Fibroblast of villous mesenchyme (primary cell): ENCODE results near the gene LILRA1. TPM values are rescaled to one million over a fixed set of nuclear protein-coding genes. Genes with fewer than 3 reads are reported as not detected.
"Not testable (repeated sequence)": the region's sequence is repeated elsewhere in the genome, so short reads cannot be mapped to it uniquely, and the experiment has no call there.

Experiments used
- DNase-seq: peaks from one replicate; pipeline ENCODE4 v3.0.0-alpha.2; 2010; ENCODE audit warnings: low read depth
- H3K4me3 ChIP-seq: 2 replicates; pipeline ENCODE4 v1.5.1; 2011; ENCODE audit warnings: low read depth, mild to moderate bottlenecking, low read length
- total RNA-seq: library from RNA; depleted of rRNA; stranded (reverse); fragments of >200 nt; gene quantifications from 2 replicates; pipeline ENCODE4 v1.2.3, GENCODE V29; 2012
- TF ChIP-seq, protein P1 (sequence below): IDR thresholded peaks from 2 replicates; pipeline ENCODE4 v1.5.1; 2012; ENCODE audit warnings: low read depth, mild to moderate bottlenecking, low read length; ENCODE audit not compliant: insufficient read depth

LILRA1 gene
- total RNA-seq, 1 donor, result not detected

DNA sequence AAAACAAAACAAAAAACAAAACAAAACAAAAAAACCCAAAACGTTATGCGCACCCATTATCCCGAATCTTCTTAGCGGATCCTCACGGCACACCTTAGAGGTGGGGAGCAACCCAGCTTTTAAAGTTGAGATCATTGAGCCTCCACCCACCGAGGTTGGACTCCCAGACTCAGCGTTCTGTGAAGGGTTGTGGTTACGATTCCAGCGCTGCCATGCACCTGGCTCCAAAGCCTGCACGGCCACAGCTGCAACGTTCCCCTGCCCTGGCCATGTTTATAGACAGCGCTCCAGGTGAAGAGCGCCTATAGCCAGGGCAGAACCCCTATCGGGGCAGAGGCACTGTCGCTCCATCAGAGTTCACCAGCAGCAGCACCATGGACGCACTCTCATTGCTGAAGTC is 38.5 kb upstream of the LILRA1 start:
- no peak for DNase-seq
- TF ChIP-seq, protein P1, sequence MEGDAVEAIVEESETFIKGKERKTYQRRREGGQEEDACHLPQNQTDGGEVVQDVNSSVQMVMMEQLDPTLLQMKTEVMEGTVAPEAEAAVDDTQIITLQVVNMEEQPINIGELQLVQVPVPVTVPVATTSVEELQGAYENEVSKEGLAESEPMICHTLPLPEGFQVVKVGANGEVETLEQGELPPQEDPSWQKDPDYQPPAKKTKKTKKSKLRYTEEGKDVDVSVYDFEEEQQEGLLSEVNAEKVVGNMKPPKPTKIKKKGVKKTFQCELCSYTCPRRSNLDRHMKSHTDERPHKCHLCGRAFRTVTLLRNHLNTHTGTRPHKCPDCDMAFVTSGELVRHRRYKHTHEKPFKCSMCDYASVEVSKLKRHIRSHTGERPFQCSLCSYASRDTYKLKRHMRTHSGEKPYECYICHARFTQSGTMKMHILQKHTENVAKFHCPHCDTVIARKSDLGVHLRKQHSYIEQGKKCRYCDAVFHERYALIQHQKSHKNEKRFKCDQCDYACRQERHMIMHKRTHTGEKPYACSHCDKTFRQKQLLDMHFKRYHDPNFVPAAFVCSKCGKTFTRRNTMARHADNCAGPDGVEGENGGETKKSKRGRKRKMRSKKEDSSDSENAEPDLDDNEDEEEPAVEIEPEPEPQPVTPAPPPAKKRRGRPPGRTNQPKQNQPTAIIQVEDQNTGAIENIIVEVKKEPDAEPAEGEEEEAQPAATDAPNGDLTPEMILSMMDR, result no peak
- no peak overlapping the region for H3K4me3 ChIP-seq

DNA sequence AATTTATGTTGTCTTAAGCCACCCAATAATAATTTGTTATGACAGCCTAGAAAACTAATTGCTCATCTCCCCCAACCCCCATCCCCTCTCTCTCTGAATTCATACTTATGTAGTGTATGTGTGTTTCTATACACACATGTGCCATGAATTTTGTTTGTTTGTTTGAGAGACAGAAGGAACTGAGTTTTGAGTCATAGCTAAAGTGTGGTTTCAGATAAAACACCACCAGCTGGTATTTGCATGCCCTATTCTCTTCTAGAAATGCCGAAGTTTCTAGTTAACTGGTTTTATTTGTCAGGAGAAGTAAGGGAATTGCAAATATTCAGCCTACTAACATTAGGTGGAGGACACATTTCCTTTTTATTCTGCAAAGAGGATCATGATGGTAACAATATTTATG is 37.2 kb upstream of the LILRA1 start:
- DNase-seq, result no peak
- no peak overlapping the region for H3K4me3 ChIP-seq
- TF ChIP-seq, protein P1, result no peak

DNA sequence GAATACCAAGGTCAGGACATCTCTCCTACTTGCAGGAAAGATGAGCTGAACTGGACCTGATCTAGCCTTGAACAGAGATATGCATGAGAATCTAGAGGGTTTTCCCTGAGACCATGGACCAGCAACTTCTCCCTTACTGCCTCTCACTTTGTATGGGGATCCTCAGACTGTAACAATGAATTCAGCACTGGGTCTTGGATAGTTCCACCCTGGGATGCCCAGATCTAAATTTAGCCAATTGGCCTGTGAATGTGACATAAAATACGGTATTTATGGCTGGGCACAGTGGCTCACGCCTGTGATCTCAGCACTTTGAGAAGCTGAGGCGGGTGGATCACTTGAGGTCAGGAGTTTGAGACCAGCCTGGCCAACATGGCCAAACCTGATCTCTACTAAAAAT is 35.1 kb upstream of the LILRA1 start:
- no peak overlapping the region for H3K4me3 ChIP-seq
- DNase-seq, result no peak
- TF ChIP-seq, protein P1, result no peak

DNA sequence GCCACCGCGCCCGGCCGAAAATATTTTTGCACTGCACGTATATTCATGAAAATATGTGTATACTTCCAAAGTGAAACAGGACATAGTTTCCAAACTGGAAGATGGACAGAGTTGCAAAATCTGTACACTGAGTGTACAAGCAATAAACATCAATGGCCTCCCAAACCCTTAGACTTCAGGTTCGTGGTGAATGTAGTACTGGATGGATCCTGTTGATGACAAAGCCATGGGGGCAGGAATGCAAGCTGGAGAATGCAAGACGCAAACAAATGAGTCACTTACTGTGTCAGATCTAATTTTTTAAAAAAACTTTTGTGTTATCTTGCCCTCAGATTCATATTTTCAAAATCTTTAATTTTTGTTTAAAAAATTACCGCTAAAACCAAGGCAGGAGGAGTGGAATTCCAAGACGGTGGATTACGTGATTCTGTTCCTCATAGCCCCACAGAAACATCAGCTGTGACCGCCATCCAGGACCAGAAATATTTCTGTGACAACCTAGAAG is 32.5 kb upstream of the LILRA1 start:
- no peak overlapping the region for H3K4me3 ChIP-seq
- TF ChIP-seq, protein P1, result no peak
- no peak for DNase-seq

DNA sequence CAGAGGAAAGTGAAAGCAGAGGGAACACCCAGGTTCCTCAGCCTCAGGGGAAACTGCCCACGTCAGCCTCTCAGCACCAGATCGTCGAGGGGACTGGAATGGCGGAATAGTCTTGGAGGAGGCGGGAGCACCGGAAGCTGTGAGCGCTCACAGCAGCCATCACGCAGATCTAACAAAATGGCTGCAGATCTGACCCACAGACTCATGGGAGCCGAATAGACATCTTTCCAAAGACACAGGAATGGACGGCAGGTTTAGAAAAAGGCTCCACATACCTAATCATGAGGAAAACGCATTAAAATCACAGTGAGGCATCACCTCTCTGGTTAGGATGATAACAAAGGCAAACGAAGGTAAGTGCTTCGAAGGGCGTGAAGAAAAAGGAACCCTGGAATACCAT is 31.6 kb upstream of the LILRA1 start:
- TF ChIP-seq, protein P1, result no peak
- no peak for DNase-seq
- no peak overlapping the region for H3K4me3 ChIP-seq

DNA sequence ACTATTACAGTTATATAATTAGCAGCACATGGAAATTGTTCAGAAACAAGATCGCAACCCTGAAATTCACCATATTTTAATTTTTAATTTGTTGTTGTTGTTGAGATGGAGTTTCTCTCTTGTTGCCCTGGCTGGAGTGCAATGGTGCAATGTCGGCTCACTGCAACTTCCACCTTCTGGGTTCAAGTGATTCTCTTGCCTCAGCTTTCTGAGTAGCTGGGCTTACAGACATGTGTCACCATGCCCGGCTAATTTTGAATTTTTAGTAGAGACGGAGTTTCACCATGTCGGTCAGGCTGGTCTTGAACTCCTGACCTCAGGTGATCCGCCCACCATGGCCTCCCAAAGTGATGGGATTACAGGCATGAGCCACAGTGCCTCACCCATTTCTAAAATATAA is 30.2 kb upstream of the LILRA1 start:
- not testable (repeated sequence) for DNase-seq, H3K4me3 ChIP-seq

DNA sequence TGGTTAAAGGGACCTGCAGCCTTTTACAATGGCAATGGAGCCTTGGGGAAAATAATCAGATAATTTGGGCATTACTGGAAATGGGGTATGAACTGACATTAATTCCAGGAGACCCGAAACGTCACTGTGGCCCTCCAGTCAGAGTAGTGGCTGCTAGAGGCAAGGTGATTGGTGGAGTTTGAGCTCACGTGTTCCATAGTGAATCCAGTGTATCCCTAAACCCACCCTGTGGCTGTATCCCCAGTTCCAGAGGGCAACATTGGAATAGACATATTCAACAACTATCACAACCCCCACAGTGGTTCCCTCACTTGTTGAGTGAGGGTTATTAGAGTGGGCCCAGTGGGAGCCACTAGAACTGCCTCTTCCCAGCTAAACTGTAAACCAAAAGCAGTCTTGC is 23.1 kb upstream of the LILRA1 start:
- DNase-seq, result no peak
- no peak overlapping the region for H3K4me3 ChIP-seq
- TF ChIP-seq, protein P1, result no peak

DNA sequence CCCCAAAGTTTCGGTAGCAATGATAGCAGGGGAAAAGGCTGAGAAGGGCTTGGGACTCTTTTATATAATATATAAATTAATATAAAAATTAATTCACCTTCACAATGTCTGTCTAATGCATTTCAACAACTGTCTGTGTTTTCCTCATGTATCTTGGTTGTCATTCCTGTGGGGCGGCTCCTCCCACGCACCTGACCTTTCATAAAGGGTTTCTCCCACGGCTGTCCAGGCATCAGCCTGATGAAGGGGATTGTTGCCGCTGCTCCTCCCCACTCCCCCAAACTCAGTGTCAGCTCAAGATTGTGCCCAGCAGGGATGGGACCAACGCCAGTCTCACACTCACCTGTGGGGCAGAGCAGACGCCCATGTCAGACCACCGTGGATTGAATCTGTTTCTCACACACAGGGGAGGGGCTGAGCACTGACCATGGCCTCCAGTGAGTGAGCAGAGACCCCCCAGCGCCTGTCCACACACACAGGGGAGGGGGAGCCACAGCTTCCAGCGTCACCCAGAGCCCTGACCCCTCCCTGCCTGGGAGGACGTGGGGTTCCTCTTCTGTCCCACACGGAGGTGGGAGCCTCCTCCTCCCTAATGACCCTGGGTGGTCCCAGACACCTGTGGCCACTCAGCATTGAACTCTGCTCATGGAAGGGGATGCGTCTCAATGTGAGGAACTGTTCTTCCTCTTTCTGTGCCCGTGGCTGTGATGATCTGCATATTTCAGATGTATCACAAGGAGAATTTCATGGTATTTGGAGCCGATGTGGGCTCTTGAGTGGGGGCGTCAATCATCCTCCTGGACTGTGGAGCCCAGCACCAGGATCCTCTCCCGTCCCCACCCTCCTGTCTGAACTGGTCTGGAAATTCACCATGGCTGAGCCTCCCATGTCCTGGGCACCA is 21.5 kb upstream of the LILRA1 start:
- DNase-seq, H3K4me3 ChIP-seq: not testable (repeated sequence)
